ENCODE results near the gene IDH3A.
A peak's percentile ranks its signal among the peaks of the same experiment; 100 is the strongest.

IDH3A gene

DNA sequence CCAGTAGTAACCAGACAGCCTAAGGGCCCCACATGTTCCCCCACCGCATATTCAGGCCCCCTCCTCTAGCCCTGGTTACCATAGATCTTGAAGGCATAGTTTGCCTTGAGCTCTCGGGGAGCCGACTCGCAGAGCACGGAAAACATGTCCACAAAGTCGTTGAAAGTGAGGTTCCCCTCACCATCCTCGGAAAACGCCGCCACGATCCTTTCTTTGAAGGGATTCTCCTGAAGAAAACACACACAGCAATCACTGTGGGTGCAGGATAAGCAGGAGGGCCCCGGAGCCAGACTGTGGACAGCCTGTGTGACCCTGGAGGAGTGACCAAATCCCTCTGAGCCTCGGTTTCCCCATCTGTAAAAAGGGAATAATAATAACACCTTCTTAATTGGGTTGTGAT is 40.0 kb upstream of the IDH3A start:
- H3K36me3 Mint-ChIP-seq (ENCODE audit: insufficient read depth) = peaks cover 4% of the 10 kb centered on the region
- DNase-seq = no peak
- ATAC-seq (replicated peaks) = no peak
- peak overlapping the region in 1 of 2 donors; percentile 28 for H3K27ac Mint-ChIP-seq
- no peak overlapping the region for H3K4me3 Mint-ChIP-seq
- H3K27me3 Mint-ChIP-seq = no peaks in the 10 kb centered on the region
- no peaks in the 10 kb centered on the region for H3K9me3 Mint-ChIP-seq
- peaks cover 31 to 33% of the 10 kb centered on the region in 2 donors for H3K4me1 Mint-ChIP-seq (ENCODE audit: low read depth in 2 of 2)

DNA sequence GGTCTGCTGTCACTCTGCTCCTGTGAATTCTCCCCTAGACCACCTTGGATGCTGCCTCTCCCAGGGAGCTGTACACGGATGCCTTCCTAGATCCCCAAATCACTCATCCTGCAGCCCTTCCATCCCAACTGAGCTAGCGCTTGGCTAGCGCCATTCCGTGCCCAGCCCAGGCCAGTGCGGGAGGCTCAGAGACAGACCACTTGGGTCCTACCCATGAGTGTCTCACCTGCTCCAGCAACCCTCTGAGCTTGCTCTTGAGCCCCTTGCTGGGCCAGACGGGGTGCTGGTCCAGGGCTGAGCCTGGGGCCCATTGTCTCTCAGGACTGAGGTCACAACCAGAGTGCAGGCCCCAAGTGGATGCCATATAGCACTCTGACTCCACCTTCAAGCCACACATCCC is 39.1 kb upstream of the IDH3A start:
- H3K4me1 Mint-ChIP-seq (ENCODE audit: low read depth in 2 of 2) = peaks cover 21 to 23% of the 10 kb centered on the region in 2 donors
- H3K4me3 Mint-ChIP-seq = no peak overlapping the region
- no peaks in the 10 kb centered on the region for H3K9me3 Mint-ChIP-seq
- no peak overlapping the region for H3K27ac Mint-ChIP-seq
- ATAC-seq (replicated peaks) (no peak), DNase-seq (no peak)
- H3K36me3 Mint-ChIP-seq (ENCODE audit: insufficient read depth) = peaks cover 4% of the 10 kb centered on the region
- no peaks in the 10 kb centered on the region for H3K27me3 Mint-ChIP-seq

DNA sequence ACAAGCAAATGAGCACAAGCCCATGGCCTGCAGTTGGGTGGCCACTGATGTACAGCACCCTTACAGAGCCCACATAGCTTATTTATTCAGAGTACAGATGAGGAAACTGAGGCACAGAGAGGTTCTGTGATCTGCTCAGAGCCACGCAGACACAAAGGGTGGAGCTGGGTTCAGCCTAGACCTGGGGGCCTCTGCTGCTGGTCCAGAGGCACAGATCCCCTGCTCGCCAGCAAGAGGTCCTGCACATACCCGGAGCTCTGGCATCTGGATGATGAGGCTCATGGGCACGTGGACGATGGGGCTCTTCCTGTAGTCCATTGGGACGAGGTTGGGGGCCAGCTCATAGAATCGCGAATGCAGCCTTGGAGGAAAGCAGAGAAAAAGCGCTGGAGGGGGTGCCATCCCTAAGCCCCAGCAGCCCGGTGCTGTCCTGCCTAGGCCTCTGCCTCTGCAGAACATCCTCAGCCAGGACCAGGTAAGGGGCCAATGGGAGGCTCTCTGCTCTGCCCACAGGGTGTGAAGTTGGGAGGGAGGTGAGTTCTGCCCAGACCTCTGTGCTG is 38.2 kb upstream of the IDH3A start:
- Mint-ChIP-seq H3K9me3 (no peaks in the 10 kb centered on the region), H3K27me3 (no peaks in the 10 kb centered on the region), H3K4me1 (ENCODE audit: low read depth in 2 of 2) (peaks cover 12 to 15% of the 10 kb centered on the region in 2 donors), H3K27ac (no peak overlapping the region), H3K4me3 (no peak overlapping the region), H3K36me3 (ENCODE audit: insufficient read depth) (peaks cover 4% of the 10 kb centered on the region)
- ATAC-seq (replicated peaks) (no peak), DNase-seq (no peak)

DNA sequence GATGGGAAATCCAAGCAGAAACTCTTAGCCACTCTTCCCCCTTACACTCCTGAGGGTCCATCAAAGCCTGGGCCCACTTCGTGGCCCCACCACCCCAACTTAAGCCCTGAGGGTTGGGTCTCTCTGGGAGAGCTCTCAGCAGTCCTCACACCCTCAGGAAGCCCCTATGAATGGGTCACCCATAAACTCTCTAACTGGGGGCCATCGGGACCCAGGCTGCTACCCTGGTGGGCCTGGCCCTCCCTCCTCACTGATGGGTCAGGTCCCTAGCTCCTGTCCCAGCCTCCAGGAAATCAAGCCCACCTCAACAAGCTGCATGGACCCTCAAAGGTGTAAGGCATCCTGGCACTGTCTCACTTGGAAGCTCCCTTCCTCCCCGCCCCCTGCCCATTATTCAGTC is 37.4 kb upstream of the IDH3A start:
- H3K4me1 Mint-ChIP-seq (ENCODE audit: low read depth in 2 of 2) = peaks cover 6 to 9% of the 10 kb centered on the region in 2 donors
- no peaks in the 10 kb centered on the region for H3K9me3 Mint-ChIP-seq
- no peak overlapping the region for H3K4me3 Mint-ChIP-seq
- H3K27ac Mint-ChIP-seq = peak overlapping the region in 1 of 2 donors; percentile 62
- ATAC-seq (replicated peaks) (no peak), DNase-seq (no peak)
- peaks cover 7% of the 10 kb centered on the region for H3K36me3 Mint-ChIP-seq (ENCODE audit: insufficient read depth)
- H3K27me3 Mint-ChIP-seq = no peaks in the 10 kb centered on the region

DNA sequence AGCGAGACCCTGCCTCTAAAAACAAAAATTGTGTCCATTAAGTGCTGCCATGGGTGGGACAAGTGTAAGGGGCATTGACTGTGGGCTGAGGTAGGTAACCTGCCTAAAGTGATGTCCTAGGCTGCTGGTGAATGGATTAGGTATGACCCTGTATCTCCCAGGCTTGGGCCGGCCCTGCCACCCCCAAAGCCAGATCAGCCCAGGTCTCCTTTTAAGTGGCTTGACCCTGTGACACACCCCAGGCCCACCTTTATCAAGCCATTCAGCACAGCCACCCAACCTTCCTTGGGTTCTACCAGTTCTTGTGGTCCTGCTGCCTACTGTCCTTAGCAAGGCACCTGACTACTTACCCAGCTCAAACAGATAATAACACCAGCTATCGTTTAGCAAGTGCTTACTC is 36.6 kb upstream of the IDH3A start:
- H3K27me3 Mint-ChIP-seq = no peaks in the 10 kb centered on the region
- no peak overlapping the region for H3K4me3 Mint-ChIP-seq
- ATAC-seq (replicated peaks) = no peak
- H3K9me3 Mint-ChIP-seq = no peaks in the 10 kb centered on the region
- peak overlapping the region in 1 of 2 donors; percentile 15 for H3K27ac Mint-ChIP-seq
- H3K36me3 Mint-ChIP-seq (ENCODE audit: insufficient read depth) = peaks cover 7% of the 10 kb centered on the region
- peaks cover 5 to 9% of the 10 kb centered on the region in 2 donors for H3K4me1 Mint-ChIP-seq (ENCODE audit: low read depth in 2 of 2)
- no peak for DNase-seq

DNA sequence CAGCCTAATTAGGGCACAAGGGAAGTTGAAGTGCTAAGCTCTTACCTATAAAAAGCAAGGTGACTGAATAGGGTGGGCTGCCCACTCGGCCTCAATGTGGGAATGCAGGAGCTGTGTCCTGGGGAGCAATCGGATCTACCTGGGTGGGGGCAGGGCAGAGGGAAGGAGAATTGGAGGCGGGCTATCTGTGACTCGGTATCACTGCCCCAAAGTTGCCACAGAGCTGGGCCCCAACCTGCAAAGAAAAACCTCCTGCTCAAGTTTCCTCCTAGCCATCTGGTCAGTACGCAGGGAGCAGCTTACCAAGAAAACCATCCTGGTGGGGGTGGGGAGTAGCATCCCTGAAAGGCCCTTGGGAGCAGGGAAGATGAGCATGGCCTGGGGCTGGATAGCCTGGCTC is 28.6 kb upstream of the IDH3A start:
- no peak overlapping the region for H3K4me3 Mint-ChIP-seq
- no peak for ATAC-seq (replicated peaks)

DNA sequence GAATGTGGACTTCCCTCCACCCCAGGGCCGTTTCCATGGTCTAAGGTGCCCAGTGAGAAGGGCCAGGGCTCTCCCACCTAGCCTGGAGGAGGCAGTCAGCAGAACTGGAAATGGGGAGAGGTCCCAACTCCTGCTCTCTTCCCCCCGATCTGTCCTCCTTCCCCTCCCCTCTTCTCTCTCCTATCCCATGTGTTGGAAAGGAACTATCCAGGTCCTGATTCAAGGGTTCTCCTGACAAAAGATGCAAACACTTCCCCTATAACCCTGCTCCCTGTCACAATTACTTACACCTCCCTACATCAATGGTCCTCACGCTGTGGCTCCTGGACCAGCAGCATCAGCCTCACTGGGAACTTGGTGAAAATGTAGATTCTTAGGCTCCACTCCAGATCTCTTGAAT is 23.9 kb upstream of the IDH3A start:
- Mint-ChIP-seq H3K27me3 (no peaks in the 10 kb centered on the region), H3K4me3 (no peak overlapping the region), H3K4me1 (ENCODE audit: low read depth in 2 of 2) (peaks cover 3 to 6% of the 10 kb centered on the region in 2 donors), H3K27ac (no peak overlapping the region), H3K9me3 (no peaks in the 10 kb centered on the region), H3K36me3 (ENCODE audit: insufficient read depth) (peaks cover 1% of the 10 kb centered on the region)
- ATAC-seq (replicated peaks) (no peak), DNase-seq (no peak)

More for the DNA sequence above, 28.6 kb upstream of the IDH3A start:
- Mint-ChIP-seq H3K9me3 (no peaks in the 10 kb centered on the region), H3K27me3 (no peaks in the 10 kb centered on the region), H3K27ac (no peak overlapping the region), H3K4me1 (ENCODE audit: low read depth in 2 of 2) (no peaks in the 10 kb centered on the region), H3K36me3 (ENCODE audit: insufficient read depth) (peaks cover 3% of the 10 kb centered on the region)
- no peak for DNase-seq

DNA sequence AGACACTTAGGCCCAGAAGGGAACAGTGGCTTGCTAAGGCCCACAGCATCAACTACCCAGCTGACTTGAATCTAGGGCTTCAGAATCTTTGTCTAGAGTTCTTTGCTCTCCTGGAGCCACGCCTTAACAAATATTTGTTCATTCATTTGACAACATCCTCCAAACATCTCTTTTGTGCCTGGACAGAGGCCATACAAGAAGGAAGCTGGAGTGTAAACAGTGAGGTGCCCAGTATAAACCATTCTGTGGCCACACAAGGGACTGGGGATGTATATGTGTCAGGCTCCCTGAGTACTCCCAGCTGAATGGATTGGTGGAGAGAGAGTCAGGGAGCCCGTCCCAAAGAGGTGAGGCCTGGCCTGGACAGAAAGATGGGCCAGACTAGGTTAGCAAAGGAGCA is 21.3 kb upstream of the IDH3A start:
- Mint-ChIP-seq H3K4me1 (ENCODE audit: low read depth in 2 of 2) (peaks cover 15 to 24% of the 10 kb centered on the region in 2 donors), H3K9me3 (no peaks in the 10 kb centered on the region), H3K27ac (peak overlapping the region; percentile 95 to 96), H3K27me3 (no peaks in the 10 kb centered on the region), H3K36me3 (ENCODE audit: insufficient read depth) (peaks cover 7% of the 10 kb centered on the region), H3K4me3 (no peak overlapping the region)
- DNase-seq = no peak
- no peak for ATAC-seq (replicated peaks)

DNA sequence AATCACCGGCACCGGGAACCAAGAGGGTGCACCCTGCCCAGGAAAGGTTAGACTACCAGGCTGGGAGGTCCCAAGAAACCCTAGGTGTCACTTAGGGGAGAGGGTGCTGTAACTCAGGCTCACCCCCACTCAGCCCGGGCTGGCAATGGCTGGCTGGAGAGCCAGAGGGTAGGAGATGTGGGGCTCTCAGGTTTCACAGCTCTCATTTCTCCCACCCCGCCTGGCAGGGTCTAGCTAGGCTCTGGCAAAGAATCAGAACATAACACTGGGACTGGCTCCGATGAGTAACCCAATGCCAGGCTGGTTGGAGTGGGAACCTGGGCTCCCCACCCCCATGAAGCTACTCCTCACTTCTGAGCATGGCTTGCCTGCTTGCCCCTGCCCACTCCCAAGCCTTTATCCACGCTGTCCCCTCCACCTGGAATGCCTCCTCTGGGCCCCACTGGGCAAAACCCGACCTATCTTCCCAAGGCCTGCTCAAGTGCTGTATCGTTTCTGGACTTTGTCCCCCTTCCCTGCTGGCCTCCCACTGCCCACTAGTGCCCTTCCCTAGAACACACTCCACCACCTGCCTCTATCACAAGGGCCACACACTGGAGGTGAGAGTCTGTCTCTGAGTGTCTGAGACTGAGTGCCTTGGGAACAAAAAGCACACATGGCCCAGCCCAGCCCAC is 19.9 kb upstream of the IDH3A start:
- Mint-ChIP-seq H3K27me3 (no peaks in the 10 kb centered on the region), H3K4me1 (ENCODE audit: low read depth in 2 of 2) (peaks cover 15 to 24% of the 10 kb centered on the region in 2 donors), H3K36me3 (ENCODE audit: insufficient read depth) (peaks cover 7% of the 10 kb centered on the region), H3K27ac (peak overlapping the region; percentile 95 to 96), H3K4me3 (no peak overlapping the region), H3K9me3 (no peaks in the 10 kb centered on the region)
- no peak for DNase-seq
- peak; percentile 8 for ATAC-seq (replicated peaks)

DNA sequence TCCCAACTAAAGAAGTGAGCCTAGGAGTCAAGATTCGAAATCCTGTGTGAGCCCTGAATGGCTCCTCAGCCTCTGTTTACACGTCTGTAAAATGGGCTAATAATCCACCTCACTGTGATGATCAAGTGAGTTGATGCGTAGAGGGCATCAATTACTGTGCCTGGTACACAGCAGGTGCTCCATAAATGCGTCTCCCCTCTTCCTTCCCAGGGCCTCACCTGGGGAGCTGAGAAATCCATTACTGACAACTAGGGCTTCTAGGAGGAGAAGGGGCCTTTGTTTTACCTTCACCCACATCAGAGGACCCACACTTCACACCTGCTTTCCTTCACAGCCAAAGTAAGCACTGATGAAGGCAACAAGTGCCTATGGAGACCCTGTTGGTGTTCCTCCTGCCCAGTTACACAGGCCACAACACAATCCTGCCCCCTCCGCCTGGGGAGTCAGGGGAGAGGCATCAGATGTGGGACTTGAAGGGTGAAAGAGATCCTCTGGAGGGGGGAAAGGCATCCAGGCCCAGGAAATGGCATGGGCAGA is 19.3 kb upstream of the IDH3A start:
- Mint-ChIP-seq H3K27ac (peak overlapping the region; percentile 95 to 96), H3K27me3 (no peaks in the 10 kb centered on the region), H3K9me3 (no peaks in the 10 kb centered on the region), H3K36me3 (ENCODE audit: insufficient read depth) (peaks cover 7% of the 10 kb centered on the region), H3K4me1 (ENCODE audit: low read depth in 2 of 2) (peaks cover 15 to 24% of the 10 kb centered on the region in 2 donors), H3K4me3 (peak overlapping the region; percentile 87 to 98)
- DNase-seq = no peak
- ATAC-seq (replicated peaks) = peak; percentile 12

DNA sequence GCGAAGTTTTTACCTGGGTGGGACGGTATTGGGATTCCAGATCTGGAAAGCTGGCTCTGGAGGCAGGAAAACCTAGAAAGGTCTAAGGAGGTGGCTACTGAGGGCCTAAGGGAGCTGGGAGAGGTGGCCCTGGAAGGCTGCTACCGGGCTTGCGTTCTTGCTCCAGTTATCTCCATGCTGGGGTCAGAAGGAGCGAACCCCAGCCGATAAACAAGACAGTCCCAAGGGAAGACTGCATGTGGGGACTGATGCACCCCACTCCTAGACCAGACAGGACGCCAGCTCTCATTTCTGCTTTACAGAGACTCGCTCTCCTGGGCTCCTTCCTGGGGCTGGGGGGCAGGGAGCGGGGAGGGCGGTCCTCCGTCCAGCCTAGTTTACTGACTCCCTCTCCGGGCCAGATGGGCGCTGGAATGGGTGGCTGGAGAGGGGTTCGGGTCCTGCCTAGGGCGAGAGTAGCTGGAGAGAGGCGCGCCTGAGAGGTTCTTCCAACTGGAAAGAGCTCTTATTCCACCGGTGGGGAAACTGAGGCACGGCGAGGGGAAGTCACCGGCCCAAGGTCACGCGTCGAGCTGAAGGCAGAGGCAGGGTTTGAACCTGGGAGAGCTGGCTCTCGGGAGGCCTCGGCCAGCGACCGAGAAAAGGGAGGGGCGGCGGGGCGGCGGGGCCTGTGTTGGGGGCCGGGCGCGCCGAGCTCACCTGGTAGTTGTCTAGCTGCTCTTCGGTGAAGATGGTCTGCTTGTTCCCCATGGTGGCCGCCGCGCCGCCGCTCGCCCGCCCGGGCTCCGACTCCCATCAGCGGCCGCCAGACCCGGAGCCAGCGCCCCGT is 18.5 kb upstream of the IDH3A start:
- Mint-ChIP-seq H3K9me3 (no peaks in the 10 kb centered on the region), H3K4me1 (ENCODE audit: low read depth in 2 of 2) (peaks cover 15 to 24% of the 10 kb centered on the region in 2 donors), H3K27me3 (no peaks in the 10 kb centered on the region), H3K27ac (peak overlapping the region; percentile 95 to 96), H3K4me3 (peak overlapping the region; percentile 87 to 98), H3K36me3 (ENCODE audit: insufficient read depth) (peaks cover 7% of the 10 kb centered on the region)
- ATAC-seq (replicated peaks) (peak; percentile 67), DNase-seq (peak in 1 of 3 experiments; percentile 40)

DNA sequence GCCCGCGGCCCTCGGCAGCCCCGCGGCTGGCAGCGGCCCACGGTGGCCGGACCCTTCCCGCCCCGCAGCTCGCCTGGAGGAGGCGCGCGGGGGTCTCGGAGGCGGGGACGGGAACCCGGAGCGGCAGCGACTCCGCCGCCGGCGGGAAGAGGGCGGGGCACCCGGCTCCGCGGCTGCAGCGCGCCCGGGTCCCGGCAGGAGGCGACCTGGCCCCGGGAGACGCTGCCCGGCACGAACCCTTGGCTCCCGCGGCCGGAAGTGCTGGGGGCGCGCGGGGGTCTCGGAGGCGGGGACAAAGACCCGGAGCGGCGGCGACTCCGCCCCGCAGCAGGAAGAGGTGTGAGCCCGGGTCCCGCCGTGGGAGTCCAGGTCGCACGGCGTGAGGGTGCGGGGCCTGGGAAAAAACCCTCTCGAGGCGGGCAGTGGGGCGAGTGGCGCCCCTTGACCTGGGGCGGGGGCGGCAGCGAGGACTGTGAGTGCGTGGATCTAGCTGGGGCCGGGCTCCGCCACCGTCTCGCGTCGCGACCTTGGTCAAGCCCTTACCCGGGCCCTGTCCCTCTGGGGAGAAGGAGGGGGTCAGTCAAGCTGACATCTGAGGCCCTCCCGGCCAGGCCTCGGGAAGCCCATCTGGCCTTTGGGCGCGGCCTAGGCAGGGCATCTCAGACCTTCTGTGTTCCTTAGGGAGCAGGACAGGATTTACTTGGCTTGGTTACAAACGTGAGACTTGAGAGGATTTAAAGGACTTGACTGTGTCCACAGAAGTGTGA is 17.7 kb upstream of the IDH3A start, which contains the start of gene CIB2:
Gene CIB2 (minus strand): TSS at position 151 of the 767 bp plus-strand sequence. CDS start 230 bp downstream, outside the sequence.
- Mint-ChIP-seq H3K4me1 (ENCODE audit: low read depth in 2 of 2) (peaks cover 15 to 24% of the 10 kb centered on the region in 2 donors), H3K27ac (peak within 1 kb of the TSS; percentile 95 to 96), H3K4me3 (peak within 1 kb of the TSS; percentile 87 to 98), H3K27me3 (no peaks in the 10 kb centered on the region), H3K9me3 (no peaks in the 10 kb centered on the region), H3K36me3 (ENCODE audit: insufficient read depth) (peaks cover 7% of the 10 kb centered on the region)
- ATAC-seq (replicated peaks) (peak; percentile 81), DNase-seq (peak; percentile 73 to 79 (median 73))

DNA sequence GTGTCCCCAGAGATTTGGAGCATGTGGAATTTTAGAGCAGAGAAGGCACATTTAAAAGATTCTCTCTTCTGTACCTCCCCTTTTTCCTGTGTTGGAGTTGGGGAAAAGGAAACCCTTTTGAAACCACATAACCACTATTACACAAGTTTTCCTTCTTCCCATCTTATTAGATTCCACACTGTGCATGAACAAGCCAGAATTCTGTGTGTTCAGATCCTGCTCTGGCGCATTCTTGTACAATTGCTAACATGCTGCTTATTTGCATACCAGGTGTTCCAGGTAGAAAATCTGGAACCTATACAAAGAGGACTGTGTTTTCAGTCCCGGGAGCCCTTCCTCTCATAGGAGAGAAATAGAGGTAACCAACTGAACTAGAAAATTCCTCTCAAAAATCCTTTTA is 15.4 kb upstream of the IDH3A start:
- Mint-ChIP-seq H3K4me3 (no peak overlapping the region), H3K27me3 (no peaks in the 10 kb centered on the region), H3K27ac (peak overlapping the region in 1 of 2 donors; percentile 91), H3K36me3 (ENCODE audit: insufficient read depth) (peaks cover 7% of the 10 kb centered on the region), H3K4me1 (ENCODE audit: low read depth in 2 of 2) (peaks cover 15 to 21% of the 10 kb centered on the region in 2 donors), H3K9me3 (no peaks in the 10 kb centered on the region)
- ATAC-seq (replicated peaks) (no peak), DNase-seq (no peak)

Measured in effector memory CD8-positive, alpha-beta T cell (primary cell).